Measurements from ENCODE around the gene CASKIN2. TPM values are rescaled to one million over a fixed set of nuclear protein-coding genes. Genes with fewer than 3 reads are reported as not detected.
A peak's percentile ranks its signal among the peaks of the same experiment; 100 is the strongest.

CASKIN2 gene
- total RNA-seq, 1 donor from 2014 or later, result 112 TPM

DNA sequence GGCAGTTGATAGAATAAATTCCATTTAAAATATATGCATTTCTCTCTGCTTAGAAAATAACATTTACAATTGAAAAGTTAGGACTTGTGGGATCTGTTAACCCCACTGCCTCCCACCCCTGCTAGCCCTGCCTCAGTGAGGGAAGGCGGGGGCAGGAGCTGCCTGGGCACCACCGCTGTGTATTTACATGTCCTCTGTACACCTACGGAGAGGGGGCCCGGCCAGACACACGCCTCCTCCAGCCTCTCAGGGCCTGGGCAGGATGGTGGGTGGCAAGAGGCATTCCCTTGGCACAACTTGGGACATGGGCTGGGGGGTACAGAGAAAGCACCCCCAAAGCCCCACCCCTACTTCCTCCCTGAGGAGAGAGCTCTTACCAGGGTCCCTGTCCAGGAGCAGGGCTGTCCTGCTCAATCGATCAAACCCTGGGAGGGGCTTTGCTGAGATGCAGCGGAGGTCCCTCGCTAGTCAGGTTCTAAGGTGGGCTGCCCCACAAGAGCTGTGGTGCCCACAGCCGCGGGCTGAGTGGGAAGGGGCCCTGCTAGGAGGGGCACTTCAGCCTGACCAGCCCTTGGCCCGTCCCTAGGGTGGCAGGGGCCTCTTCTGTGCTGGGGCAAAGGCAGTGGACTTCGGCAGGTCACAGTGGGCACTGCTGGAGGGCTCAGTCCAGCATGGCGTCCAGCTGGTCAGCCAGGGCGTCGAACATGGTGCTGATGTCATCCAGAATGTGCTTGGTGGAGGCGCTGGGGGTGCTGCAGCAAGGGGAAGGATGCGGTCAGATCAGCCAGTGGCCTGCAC lies 14.7 kb downstream of the CASKIN2 start:
- intact Hi-C loops (cut with DNase I), result loop anchor here (5.0 kb wide), 1 partner anchor 43 kb away; the partner anchor contains the start of gene TMEM94

GRCh38 chr17:75499313-75500022 lies 15.9 kb downstream of the CASKIN2 start:
- TF ChIP-seq CTCF (IDR thresholded peaks at IDR 0.05), result no peak
- Histone ChIP-seq H3K27me3 (no peaks in the 10 kb centered on the region), H3K27ac (peak overlapping the region; percentile 30 to 69), H3K36me3 (peaks cover 64 to 81% of the 10 kb centered on the region in 2 donors), H3K4me1 (peaks cover 2 to 12% of the 10 kb centered on the region in 2 donors), H3K9me3 (no peaks in the 10 kb centered on the region), H3K4me3 (no peak overlapping the region)
- DNase-seq (ENCODE audit: low spot score in 2 of 2), result no peak
- intact Hi-C loops (cut with DNase I), result loop anchor here (5.0 kb wide), 1 partner anchor 42 kb away; the partner anchor contains the start of gene TMEM94

More for the DNA sequence above, 14.7 kb downstream of the CASKIN2 start:
- H3K4me1 ChIP-seq, result peaks cover 2 to 12% of the 10 kb centered on the region in 2 donors
- no peak overlapping the region for H3K4me3 ChIP-seq
- no peak for TF ChIP-seq CTCF (IDR thresholded peaks at IDR 0.05)
- no peak for DNase-seq (ENCODE audit: low spot score in 2 of 2)
- H3K9me3 ChIP-seq, result no peaks in the 10 kb centered on the region
- H3K27ac ChIP-seq, result peak overlapping the region; percentile 69 to 71
- H3K36me3 ChIP-seq, result peaks cover 64 to 81% of the 10 kb centered on the region in 2 donors
- H3K27me3 ChIP-seq, result no peaks in the 10 kb centered on the region

- intact Hi-C loops (cut with DNase I), result no loop called here
- H3K36me3 ChIP-seq, result peaks cover 65 to 83% of the 10 kb centered on the region in 2 donors
- TF ChIP-seq CTCF (IDR thresholded peaks at IDR 0.05), result no peak
- H3K27me3 ChIP-seq, result no peaks in the 10 kb centered on the region
- peaks cover 2 to 12% of the 10 kb centered on the region in 2 donors for H3K4me1 ChIP-seq
- no peak overlapping the region for H3K4me3 ChIP-seq
- no peaks in the 10 kb centered on the region for H3K9me3 ChIP-seq
- DNase-seq (ENCODE audit: low spot score in 2 of 2), result no peak
- peak overlapping the region in 1 of 2 donors; percentile 30 for H3K27ac ChIP-seq
These were observed 16.6 kb downstream of the CASKIN2 start for GRCh38 chr17:75498726-75499213.

DNA sequence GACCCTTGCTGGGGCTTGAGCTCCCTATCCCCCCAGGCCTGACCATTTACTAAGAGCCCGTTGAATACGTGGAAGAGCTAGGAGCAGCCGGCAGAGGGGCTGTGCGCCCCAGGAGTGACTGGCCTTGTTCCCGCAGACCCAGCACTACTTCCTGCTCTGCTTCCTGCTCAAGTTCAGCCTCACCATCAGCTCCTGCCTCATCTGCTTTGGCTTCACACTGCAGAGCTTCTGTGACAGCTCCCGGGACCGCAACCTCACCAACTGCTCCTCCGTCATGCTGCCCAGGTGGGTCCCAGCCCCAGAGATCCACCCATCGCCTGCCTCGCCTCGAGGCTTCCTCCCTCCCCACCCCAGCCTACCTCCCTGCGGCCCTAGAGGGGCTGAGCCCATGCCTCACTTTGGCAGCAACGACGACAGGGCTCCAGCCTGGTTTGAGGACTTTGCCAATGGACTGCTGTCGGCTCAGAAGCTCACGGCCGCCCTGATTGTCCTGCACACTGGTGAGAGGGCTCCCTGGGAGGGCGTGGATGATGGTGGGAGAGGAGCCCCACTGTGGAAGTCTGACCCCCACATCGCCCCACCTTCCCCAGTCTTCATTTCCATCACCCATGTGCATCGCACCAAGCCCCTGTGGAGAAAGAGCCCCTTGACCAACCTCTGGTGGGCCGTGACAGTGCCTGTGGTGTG lies 17.2 kb downstream of the CASKIN2 start:
- intact Hi-C loops (cut with DNase I), result no loop called here
- no peak overlapping the region for H3K4me3 ChIP-seq
- no peaks in the 10 kb centered on the region for H3K9me3 ChIP-seq
- H3K27me3 ChIP-seq, result no peaks in the 10 kb centered on the region
- no peak overlapping the region for H3K27ac ChIP-seq
- peaks cover 2 to 12% of the 10 kb centered on the region in 2 donors for H3K4me1 ChIP-seq
- no peak for TF ChIP-seq CTCF (IDR thresholded peaks at IDR 0.05)
- H3K36me3 ChIP-seq, result peaks cover 65 to 83% of the 10 kb centered on the region in 2 donors
- no peak for DNase-seq (ENCODE audit: low spot score in 2 of 2)

- Histone ChIP-seq H3K4me1 (no peaks in the 10 kb centered on the region), H3K27me3 (no peaks in the 10 kb centered on the region), H3K4me3 (no peak overlapping the region), H3K36me3 (peaks cover 77 to 92% of the 10 kb centered on the region in 2 donors), H3K9me3 (no peaks in the 10 kb centered on the region), H3K27ac (no peak overlapping the region)
- TF ChIP-seq CTCF (IDR thresholded peaks at IDR 0.05), result no peak
- intact Hi-C loops (cut with DNase I), result no loop called here
- DNase-seq (ENCODE audit: low spot score in 2 of 2), result no peak
These were observed 19.3 kb downstream of the CASKIN2 start for GRCh38 chr17:75496005-75496404.

Measured in ascending aorta (tissue), 2 donors.